Muscle layer of duodenum (tissue), 2 donors: Measurements from ENCODE around the gene VAMP5.

Source experiments
- H3K27ac ChIP-seq: one replicate; pipeline ENCODE4 v1.7.0; 2013; ENCODE audit warnings: mild to moderate bottlenecking, low read length
- H3K27me3 ChIP-seq: one replicate; pipeline ENCODE4 v1.7.0; 2013; ENCODE audit warnings: low read depth, mild to moderate bottlenecking, control low read depth, low read length
- H3K36me3 ChIP-seq, 2 donors: one replicate each; pipeline ENCODE4 v1.7.0; 2013; ENCODE audit warnings: low read length in 2 of 2, control low read depth in 1 of 2, mild to moderate bottlenecking in 1 of 2; ENCODE audit not compliant: insufficient read depth in 2 of 2, control insufficient read depth in 1 of 2
- H3K4me1 ChIP-seq, 2 donors: one replicate each; pipeline ENCODE4 v1.7.0; 2013; ENCODE audit warnings: low read length in 2 of 2, mild to moderate bottlenecking in 2 of 2, control low read depth in 1 of 2, moderate library complexity in 1 of 2; ENCODE audit not compliant: insufficient read depth in 2 of 2, control insufficient read depth in 1 of 2
- H3K4me3 ChIP-seq, 2 donors: one replicate each; pipeline ENCODE4 v1.7.0; 2013; ENCODE audit warnings: low read length in 2 of 2, low read depth in 1 of 2, mild to moderate bottlenecking in 1 of 2
- H3K9me3 ChIP-seq, 2 donors: one replicate each; pipeline ENCODE4 v1.7.0; 2013; ENCODE audit warnings: low read length in 2 of 2, control low read depth in 1 of 2, mild to moderate bottlenecking in 1 of 2; ENCODE audit not compliant: control insufficient read depth in 1 of 2
- donor health status: healthy.

The VAMP5 gene

DNA sequence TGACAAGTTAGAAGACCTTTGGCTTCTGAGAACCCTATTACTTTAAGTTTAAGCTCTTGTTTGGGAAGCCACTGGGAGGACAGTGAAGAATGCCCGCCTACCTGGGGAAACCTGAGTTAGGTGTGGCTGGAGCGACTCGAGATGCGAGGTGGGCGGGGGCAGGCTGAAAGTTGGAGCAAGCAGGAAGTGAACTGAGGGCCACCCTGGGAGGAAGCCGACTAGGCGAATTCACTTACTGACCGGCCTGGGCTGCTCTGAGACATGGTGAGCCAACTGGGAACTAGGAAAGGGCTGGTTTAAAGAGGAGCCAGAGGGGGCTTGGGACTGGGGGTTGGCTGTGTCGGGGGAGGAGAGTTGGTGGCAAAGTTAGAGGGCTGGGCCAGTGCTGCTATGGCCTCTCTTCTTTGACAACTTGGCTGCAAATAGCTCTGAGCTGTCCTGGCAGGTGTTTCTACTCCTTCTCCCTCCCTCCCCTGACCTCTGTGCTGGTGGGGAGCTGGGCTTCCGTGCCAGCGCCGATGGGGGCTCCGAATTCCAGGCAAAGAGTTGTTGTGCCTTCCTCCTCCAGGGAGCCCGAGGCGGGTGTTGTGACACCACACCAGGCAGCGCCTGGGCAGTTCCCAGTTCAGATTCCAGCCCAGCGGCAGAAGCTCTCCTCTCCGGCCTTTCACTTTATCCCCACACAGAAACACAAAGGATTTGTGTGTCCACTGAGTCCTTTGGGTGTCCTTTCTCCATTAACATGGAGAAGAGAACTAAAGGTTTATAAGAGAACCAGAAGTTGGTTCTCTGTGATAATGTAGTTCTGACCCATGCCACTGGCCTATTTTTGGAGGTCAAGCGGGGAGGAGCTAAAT, 6.6 kb upstream of the VAMP5 start, which contains the start of gene VAMP8:
Gene VAMP8, plus strand, starts transcription at position 201 of the 857 bp plus-strand sequence. Its CDS starts 61 bp downstream, at position 262.
- Histone ChIP-seq H3K36me3 (no peaks in the 10 kb centered on the region), H3K9me3 (no peaks in the 10 kb centered on the region), H3K4me3 (peak within 1 kb of the TSS; percentile 23 to 56), H3K27ac (peak within 1 kb of the TSS; percentile 93), H3K27me3 (no peaks in the 10 kb centered on the region), H3K4me1 (peaks cover 0 to 11% of the 10 kb centered on the region in 2 donors)

DNA sequence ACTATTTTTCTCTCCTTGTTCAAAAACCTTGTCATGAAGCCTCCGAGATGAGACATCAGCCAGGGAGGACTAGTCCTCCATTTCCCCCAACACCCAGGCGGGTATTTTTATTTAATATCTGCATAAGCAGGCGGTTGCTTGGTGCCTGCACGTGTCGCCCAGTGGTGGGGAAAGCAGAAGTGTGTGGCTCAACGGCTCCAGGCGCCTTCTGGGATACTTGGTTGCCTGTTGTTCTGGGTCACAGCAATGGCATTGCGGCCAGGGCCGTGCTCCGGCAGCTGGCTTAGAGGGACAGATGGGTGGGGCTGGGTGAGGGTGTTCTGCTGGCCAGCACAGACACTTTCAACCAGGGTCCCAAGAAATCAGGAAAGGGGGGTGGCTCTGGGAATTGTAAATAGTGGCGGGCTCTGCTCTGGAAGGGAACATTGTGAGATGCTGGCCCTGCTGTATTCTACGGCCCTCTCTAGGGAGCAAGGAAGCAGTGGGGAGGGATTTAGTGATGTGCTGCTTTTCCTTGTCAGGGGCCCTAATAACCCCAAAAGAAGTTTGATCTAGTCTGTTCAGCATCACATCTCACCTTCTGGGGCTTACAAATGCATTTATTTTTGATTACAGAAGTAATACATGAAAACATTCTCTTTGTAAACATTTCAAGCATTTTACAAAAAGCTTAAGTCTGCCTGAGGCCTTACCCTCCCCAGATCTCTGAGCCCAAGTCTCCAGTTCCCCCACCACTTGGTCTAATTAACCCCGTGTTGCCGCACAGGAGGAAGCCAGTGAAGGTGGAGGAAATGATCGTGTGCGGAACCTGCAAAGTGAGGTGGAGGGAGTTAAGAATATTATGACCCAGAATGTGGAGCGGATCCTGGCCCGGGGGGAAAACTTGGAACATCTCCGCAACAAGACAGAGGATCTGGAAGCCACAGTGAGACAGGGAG, 5.7 kb upstream of the VAMP5 start:
- Histone ChIP-seq H3K27ac (peak overlapping the region; percentile 93), H3K27me3 (no peaks in the 10 kb centered on the region), H3K36me3 (no peaks in the 10 kb centered on the region), H3K9me3 (no peaks in the 10 kb centered on the region), H3K4me3 (peak overlapping the region; percentile 23 to 56), H3K4me1 (peaks cover under 1 to 11% of the 10 kb centered on the region in 2 donors)

DNA sequence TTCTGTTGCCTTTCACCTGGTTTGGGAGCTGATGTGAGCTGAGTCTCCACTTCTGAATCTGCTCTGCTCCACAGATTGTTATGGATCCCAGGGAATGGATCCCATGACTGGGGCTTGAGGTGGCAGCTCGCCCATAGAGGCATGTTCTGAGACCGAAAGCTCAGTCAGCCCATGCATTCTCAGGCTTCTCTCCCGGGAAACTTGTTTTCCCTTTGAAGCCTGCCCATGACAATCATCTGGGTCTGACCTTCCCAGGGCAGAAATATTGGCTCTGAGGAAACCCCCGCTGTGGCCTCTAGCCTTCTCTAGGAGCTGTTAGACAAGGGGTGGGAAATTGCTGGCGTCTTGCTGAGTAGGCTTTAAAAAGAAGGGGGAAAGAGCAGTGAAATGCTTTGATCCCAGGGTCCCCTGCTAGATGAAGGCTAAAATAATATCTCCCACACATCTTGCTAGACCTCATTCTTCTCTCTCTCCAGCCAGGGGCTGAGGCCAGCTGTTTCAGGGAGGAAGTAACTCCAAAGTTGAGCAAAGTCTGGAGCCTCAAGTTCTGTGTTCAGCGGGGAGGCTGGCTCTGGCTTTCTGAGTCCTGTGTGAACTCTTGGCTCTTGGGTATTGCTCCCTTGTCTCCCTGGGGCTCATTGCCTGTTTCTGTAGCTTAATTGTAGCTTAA, 4.8 kb upstream of the VAMP5 start:
- Histone ChIP-seq H3K27ac (peak overlapping the region; percentile 26), H3K4me3 (peak overlapping the region in 1 of 2 donors; percentile 56), H3K4me1 (peaks cover 5 to 11% of the 10 kb centered on the region in 2 donors), H3K9me3 (no peaks in the 10 kb centered on the region), H3K36me3 (no peaks in the 10 kb centered on the region), H3K27me3 (no peaks in the 10 kb centered on the region)

DNA sequence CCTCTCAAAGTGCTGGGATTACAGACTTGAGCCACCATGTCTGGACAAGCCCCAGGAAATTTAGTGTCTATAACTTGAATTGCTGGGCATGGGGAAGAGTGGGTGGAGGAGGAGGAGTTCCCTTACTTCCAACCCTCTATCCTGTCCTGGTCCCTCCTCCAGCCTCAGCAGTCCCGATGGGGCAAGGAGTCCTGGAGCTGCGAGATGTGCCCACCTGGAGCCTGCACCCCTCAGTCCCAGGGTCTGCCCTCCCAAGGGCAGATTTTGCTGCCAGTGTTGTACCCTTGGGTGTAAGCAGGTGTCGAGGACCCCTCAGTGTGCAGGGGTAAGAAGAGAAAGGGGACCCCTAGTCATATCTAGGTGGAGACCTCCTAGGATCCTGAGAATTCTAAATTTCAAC, 4.0 kb upstream of the VAMP5 start:
- Histone ChIP-seq H3K4me1 (peaks cover 10 to 13% of the 10 kb centered on the region in 2 donors), H3K9me3 (no peaks in the 10 kb centered on the region), H3K4me3 (no peak overlapping the region), H3K36me3 (no peaks in the 10 kb centered on the region), H3K27me3 (no peaks in the 10 kb centered on the region), H3K27ac (no peak overlapping the region)

DNA sequence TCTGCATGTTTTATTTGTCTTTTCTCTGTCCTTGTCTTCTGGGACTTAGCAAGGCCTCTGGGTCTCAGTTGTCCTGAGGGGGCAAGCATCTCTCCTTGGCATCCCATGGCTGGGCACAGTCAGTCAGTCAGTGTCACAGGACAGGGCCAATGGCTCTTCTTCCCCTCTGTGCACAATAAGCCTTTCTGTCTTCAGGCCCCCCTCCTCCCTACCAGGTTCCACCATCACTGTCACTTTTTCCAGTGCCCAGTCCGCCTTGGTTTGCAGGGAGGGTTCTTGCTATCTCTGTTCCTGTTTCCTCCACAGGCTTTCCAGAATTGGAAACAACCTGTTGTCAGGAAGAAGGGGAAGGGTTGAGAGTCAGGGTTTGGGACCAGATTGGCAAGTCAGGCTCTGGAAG, 1.7 kb upstream of the VAMP5 start:
- no peaks in the 10 kb centered on the region for H3K9me3 ChIP-seq
- no peaks in the 10 kb centered on the region for H3K27me3 ChIP-seq
- no peak overlapping the region for H3K4me3 ChIP-seq
- H3K4me1 ChIP-seq = peaks cover 13 to 21% of the 10 kb centered on the region in 2 donors
- no peaks in the 10 kb centered on the region for H3K36me3 ChIP-seq
- H3K27ac ChIP-seq = no peak overlapping the region

DNA sequence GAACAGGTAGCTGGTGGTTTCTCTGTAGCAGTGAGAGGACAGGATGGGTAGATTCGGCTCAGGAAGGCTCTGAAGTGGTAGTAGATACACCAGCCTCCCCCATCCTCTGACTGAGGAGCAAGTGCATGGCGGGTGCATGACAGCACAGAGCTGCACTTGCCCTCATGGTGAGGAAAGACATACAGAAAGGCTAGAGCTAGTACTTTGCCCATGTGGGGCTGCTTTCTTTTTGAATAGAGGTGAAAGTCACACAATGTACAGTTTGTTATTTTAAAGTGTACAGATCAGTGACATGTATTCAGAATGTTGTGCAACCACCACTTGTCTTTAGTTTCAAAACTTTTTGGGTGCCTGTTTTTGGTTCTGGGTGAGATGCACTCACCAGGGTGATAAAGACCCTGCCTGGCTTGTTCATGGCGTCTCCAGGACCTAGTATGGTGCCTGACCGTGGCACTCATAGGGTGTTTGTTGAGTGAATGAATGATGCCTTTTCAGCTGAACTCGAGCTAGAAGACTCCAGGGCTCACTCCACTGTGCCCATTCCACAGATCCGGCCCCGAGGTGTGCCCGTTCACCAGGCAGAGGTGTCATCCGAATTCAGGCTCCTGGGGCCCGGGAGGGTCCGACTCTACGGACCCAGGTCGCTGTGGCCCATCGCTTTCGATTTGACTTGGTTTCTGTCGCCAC, 421 bp upstream of the VAMP5 start:
- H3K27me3 ChIP-seq = no peaks in the 10 kb centered on the region
- peak overlapping the region; percentile 72 to 76 for H3K4me3 ChIP-seq
- peaks cover 16 to 23% of the 10 kb centered on the region in 2 donors for H3K4me1 ChIP-seq
- H3K27ac ChIP-seq = peak overlapping the region; percentile 72
- no peaks in the 10 kb centered on the region for H3K36me3 ChIP-seq
- H3K9me3 ChIP-seq = no peaks in the 10 kb centered on the region

DNA sequence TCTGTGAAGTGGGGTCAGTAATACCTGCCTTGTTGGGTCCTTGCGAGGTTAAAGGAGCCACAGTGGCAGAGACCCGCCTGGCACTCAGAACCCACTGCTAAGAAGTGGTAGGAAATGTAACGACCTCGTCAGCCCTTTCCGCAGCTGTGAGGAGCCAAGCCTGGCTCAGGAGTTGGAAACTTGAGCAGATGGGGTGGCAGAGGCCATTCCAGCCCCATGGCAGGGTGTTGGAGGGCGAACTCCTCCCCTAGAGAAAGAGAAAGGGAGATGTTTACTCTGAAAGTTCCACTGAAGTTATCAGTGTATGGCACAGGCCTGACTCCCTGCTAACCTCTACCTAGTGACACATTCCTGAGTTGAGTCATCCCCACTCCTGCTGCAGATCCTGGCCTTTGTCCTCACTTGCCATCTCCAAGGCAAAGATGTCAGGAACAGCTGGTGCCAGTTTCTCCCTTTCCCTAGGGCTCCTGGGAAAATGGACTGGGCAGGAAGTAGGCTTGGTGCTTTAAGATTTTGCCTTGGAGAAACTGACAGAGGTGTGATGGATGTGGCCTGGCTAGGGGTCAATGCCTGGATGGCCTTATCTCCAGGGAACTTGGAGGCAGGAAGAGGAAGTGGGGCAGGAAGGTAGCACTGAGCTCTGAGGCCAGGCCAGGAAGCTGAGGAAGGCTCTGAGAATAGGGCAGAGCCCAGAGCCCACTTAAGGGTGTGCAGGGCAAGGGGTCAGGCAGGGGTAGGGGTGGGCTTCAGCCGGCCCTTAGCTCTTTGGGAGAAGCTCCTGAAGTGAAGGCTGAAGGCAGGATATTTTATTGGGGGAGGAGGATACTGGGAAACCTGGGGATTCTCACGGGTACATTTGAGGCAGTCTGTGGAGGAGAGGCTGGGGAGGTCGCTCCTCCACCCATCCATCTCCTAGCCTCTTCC, 888 bp downstream of the VAMP5 start:
- Histone ChIP-seq H3K36me3 (no peaks in the 10 kb centered on the region), H3K27ac (peak overlapping the region; percentile 85), H3K4me1 (peaks cover 16 to 24% of the 10 kb centered on the region in 2 donors), H3K27me3 (no peaks in the 10 kb centered on the region), H3K9me3 (no peaks in the 10 kb centered on the region), H3K4me3 (peak overlapping the region; percentile 72 to 76)

DNA sequence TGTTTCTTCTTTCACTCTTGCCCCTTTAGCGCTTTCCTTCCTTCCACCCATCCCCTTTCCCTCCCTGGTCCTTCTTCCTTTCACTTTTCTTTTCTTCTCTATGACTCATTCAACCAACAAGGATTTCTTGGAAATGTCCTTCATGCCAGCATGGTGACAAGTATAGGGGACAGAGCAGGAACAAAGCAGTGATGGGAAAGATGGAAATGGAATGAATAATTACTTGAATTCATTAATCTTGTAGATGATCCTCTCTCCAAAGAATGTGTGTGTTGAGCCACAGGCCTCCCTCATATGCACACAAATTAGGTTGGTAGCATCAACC, 1.5 kb downstream of the VAMP5 start:
- Histone ChIP-seq H3K4me1 (peaks cover 16 to 31% of the 10 kb centered on the region in 2 donors), H3K4me3 (peak overlapping the region; percentile 23 to 76), H3K36me3 (no peaks in the 10 kb centered on the region), H3K27me3 (no peaks in the 10 kb centered on the region), H3K9me3 (no peaks in the 10 kb centered on the region), H3K27ac (peak overlapping the region; percentile 85)

DNA sequence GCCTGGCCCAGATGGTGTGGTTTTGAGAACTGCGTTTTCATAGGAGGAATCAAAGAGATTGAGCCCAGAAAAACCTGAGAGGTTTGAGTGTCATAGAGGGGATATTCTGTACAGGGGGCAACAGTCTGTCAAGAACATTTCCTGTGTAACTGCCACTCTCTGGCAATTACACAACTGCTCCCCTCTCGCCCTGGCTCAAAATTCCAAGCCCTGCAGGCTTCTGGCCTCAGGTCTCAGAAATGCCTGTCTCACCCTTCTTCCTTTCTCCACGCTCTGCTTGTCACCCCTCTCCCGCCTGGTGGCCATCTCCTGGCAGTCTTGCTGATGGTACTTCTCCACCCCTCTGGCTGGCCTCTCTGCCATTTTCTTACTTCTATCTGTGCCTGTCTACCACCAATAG, 4.0 kb downstream of the VAMP5 start:
- no peaks in the 10 kb centered on the region for H3K9me3 ChIP-seq
- no peak overlapping the region for H3K27ac ChIP-seq
- H3K36me3 ChIP-seq = no peaks in the 10 kb centered on the region
- peaks cover 21 to 33% of the 10 kb centered on the region in 2 donors for H3K4me1 ChIP-seq
- H3K27me3 ChIP-seq = no peaks in the 10 kb centered on the region
- no peak overlapping the region for H3K4me3 ChIP-seq

DNA sequence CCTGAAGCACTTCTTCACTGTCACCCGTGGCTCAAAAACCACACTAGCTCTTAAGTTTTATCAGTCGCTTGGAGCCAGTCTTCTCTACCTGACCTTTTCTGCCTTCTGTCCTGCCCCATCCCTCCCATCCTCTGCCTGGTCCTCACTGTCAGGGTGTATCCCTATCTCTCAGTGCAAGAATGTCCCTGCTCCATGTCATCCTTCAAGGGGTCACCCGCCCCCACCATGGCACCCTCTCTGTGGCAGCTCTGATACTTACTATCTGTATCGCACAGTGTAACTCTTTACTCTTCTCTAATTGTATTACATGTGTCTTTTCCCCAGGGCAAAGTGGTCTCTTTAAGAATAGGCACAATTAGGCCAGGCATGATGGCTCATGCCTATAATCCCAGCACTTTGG, 4.4 kb downstream of the VAMP5 start:
- H3K4me3 ChIP-seq = no peak overlapping the region
- peaks cover 20 to 33% of the 10 kb centered on the region in 2 donors for H3K4me1 ChIP-seq
- H3K27ac ChIP-seq = no peak overlapping the region
- H3K9me3 ChIP-seq = no peaks in the 10 kb centered on the region
- no peaks in the 10 kb centered on the region for H3K27me3 ChIP-seq
- H3K36me3 ChIP-seq = no peaks in the 10 kb centered on the region
